SW 1271 (cell line): ENCODE results near the gene RCBTB2.

Source experiments
- DNase-seq, 2 experiments: peaks; one replicate each; lab custom pipeline; 2025; lab: John Stamatoyannopoulos, UW

The RCBTB2 gene

DNA sequence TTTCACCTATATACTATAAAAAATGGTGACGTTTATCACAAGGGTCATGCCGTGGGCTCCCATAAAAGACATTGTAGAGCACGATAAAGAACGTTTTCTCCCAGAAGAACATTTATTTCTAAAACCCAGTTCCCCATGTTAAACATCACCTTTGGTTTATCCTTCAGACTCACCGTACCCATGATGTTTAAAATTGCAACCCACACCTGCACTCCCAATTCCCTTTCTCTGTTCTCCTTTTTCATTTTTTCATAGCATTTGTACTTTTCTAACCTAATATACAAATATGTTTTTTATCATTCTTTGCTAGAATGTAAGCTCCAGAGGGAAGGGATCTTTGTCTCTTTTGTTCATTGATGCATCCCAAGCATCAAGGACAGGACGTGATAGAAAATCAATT is 2.0 kb downstream of the RCBTB2 start:
- no peak for DNase-seq

DNA sequence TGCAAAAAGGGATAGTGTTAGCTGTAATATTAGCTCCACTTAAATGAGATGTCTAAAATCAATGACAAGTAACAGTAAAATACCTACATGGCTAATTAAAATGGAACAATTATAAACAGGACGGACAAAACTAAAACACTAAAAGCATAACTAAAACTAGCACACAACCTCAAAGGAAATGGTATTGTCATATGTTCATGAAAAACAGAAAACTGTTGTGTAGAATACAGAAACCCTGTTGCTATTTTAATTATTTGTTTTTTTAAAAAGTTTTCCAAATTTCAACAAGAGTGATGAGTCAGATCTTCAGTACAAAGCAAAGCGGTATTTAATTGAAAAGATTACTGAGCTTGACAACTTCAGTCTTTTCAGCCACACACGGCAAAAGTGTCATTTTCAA is 4.2 kb downstream of the RCBTB2 start:
- DNase-seq = no peak

DNA sequence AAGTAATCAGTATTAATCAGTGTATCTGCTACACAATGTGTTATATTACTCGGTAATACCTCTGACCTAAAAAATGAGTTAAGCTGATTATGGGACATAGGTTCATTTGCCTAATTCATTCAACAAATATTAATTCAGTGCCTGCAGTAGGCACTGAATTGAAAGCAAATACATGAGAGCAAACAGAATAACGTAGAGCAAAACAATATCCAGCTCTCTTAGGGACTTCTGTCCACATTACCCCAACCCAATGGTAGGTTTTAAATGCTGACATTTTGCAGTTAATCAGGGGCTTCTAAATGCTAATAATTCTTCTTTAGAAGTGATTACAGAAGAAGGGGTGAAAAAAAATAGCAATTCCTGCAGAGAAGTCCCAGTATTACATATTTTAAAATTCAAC is 4.9 kb downstream of the RCBTB2 start:
- DNase-seq = no peak

DNA sequence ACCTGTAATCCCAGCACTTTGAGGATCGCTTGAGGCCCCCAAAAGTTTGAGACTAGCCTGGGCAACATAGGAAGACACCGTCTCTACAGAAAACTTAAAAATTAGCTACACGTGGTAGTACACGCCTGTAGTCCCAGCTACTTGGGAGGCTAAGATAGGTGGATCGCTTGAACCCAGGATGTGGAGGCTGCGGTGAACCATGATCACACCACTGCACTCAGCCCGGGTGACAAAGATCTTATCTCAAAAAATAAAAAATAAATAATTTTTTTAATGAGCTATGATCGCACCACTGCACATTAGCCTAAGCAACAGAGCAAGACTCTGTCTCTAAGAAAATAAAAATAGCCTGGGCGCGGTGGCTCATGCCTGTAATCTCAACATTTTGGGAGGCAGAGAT is 6.6 kb downstream of the RCBTB2 start:
- no peak for DNase-seq

DNA sequence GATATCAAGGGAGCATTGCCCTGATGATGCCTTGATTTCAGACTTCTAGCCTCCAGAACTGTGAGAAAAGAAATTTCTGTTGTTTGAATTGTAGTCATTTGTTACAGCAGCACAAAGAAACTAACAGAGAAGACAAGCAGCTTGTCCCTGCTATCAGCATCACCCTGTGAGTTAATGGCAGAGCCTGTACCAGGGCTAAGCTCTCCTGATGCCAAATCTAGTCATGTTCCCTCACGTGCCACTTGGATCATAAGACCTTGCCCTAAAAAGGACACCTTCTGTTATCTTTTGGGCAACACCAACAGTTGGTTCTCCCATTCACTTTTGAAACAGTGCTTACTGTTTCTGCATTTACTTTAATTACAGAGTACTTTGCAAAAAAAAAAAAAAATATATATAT is 14.8 kb downstream of the RCBTB2 start:
- no peak for DNase-seq

DNA sequence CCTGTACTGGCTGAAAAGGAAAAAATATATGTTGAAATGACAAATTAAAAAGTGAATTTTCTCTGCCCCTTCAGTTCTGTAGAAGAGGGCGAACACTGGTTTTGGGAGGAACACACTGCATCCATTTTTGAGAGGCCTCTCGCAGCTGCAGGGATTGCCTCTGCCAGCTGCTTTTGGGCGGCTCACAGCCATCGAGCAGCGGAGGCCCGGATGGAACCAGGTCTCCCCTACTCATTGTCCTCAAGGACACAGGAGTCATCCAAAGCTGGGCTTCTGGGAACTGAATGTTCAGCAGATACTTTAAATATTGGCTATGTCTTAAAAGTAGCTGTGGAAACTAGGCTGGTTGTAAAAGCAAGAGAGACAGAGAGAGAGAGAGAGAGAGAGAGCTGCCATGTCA is 17.1 kb downstream of the RCBTB2 start:
- no peak for DNase-seq

DNA sequence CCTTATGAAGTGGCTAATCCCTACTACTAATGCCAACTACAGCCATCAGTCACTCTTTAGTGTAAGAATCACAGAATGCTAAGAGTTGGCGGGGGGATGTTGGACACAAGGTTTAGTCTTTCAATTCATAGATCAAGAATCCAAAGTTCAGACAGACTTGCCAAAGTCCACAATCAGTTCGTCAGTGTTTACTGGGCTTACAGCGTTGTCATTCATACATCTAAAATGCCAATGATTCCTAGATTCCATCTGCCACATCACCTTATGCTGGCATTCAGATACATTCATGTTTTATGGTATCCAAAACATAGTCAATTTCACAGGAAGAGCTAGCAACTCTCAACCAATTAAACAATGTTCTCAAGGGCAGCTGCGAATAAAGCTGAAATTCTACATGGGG is 18.1 kb downstream of the RCBTB2 start:
- no peak for DNase-seq

DNA sequence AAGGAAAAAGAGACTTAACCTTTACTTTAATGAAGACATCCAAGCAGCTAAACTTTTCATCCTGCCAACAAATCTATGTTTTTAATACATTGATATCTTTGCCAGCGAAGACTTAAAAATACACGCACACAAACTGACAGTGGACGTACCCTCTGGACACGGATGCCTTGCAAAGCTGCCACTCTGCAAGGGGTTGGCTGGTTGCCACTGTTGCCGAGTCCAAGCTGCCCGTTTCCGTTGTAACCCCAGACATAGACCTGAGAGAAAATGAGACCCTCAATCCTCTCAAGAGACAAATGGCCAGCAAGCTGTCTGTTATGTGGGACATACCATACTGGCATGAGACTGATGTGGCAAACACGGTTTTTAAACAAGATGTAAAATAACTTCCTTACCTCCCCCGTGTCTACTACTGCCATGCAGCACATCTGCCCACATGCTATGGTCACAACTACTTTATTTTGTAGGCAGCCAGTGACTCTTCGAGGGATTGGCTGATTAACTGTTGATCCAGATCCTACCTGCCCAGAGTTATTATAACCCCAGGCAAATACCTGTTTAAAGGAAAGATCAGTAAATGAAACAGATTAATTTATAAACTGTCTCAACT is 21.2 kb downstream of the RCBTB2 start:
- DNase-seq = no peak

DNA sequence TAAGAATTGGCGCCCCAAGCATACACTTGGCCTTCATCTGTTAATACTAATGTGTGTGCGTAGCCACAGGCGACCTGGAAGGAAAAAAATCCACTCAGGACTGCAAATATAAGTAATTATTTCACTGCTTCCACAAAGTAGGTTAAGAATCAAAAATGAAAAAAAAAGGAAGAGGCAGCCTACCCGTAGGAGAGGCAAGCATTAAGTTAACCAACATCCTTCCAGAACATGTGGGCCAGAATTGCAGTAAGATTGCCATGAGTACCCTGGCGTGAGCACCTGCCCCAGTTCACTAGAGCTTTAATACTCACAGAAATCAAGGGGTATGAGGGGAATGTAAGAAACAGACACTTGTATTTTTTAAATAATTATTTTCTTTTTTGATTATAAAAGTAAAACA is 22.2 kb downstream of the RCBTB2 start:
- no peak for DNase-seq

DNA sequence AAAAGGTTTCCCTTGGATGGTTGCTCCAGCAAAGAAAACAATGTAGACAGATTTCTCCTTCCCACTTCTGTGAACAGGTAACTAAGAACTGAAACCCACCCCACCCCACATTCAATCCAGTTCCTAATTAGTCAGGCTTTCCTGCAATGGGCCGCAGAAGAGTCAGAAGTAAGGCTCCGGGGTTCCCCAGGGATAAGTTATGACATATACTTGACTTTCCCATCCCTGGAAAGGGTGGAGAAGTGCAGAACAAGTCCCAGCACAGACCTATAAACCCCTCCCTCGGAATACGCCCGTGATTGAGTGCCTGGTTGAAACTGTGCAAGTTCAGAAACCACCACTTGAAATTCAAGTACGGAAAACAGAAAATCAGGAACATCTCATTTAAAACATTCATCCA is 24.9 kb downstream of the RCBTB2 start:
- DNase-seq = no peak

DNA sequence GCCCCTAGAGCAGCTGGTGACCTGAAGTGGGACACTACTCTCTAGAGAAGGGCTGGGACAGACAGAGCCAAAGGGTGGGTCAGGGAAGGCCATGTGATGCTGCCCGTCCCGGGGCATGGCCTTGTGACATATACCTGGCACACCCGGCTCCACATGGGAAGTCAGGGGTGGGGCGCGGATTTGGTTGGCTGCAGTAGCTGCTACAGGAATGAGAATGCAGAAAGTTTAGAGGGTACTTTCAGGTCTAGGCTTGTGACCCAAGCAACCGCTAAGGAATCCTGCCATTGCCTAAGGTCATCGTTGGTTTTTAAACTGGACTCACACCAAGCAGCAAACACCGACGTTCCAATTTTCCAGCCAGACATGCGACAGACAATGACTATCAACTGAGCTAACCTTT is 25.9 kb downstream of the RCBTB2 start:
- no peak for DNase-seq

DNA sequence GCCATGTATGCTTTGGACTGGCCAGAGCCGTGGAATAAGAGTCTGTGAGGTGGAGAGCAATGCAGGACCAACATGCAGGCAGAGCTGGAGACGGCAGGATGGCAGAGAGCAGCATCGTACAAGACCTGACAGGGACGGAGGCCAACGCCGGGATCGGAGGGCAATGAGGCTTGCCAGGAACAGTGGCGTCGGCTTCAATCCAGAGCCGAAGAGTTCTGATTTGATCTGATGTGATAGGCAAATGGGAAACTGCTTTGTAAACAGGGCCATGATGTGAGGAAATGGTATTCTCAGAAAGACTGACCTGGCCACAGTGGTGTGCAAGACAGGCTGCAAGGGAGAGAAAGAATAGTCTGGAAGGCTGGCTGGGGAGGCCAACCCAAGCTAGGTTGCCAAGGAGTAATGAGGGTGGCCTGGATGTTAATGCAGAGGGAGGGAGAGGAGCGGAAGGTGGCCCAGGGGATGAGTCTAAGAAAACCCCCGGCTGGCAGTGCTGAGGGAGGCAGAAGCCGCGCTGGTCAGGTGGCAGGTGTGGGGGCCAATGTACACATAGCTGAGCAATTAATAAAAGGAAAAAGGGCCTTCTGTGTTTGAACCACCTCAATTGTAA is 26.7 kb downstream of the RCBTB2 start:
- no peak for DNase-seq

DNA sequence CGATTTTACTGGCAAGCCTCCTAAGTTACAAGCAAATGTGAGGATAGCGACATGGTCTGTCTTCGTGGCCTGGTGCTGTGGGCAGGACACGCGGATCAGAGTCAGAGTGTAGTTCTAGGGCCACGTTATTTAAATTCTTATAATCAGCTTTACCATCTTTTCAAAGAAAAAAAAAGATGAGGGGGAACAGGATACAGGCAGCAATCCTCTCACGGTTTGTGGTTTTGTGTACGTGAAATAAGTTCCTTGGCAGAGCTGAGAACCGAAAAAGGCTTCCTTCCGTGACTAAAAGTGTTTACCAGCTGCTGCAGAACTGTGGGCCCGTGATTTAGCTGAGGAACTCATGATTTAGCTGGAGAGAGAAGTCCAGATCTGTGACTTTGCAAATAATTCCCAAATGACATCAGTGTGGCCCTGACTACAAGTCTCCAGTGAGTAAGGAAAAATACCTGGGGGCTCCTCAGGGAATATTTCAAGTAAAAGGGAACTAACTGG is 27.2 kb downstream of the RCBTB2 start:
- no peak for DNase-seq

DNA sequence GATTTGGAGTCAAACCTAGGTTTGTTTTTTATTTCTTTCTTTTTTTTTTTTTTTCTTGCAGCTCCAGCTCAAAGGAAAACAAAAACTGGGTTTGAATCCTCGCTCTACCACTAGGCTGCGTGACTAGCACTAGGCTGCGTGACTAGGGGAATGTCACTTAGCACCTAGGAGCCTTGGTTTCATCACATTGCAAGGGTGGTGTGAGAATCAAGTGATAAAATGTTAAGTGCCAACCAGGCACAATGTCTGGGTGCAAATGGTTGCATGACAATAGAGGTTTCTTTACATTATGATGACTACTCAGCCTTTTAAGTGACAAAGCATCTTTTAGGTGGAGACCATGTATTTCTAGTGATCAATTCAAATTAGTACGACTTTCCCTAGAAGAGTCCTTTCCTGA is 27.9 kb downstream of the RCBTB2 start:
- DNase-seq = no peak

DNA sequence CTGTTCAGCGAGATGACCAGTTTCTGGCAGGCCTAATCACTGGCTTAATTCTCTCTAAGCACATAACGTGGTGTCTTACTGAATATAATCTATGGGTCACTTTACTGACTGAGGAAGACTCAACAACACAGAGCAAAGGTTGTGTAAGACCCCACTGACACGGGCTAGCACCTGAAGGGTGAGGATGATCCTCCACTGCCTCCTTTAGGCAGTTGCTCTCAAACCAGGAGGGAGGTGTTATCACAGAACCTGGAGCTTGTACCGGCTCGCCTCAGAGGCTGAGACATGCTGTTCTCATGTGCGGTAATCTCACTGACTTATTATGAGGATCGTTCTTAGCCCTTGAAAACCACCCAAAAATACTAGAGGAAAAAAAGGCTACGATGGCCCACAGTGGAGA is 28.3 kb downstream of the RCBTB2 start:
- no peak for DNase-seq

DNA sequence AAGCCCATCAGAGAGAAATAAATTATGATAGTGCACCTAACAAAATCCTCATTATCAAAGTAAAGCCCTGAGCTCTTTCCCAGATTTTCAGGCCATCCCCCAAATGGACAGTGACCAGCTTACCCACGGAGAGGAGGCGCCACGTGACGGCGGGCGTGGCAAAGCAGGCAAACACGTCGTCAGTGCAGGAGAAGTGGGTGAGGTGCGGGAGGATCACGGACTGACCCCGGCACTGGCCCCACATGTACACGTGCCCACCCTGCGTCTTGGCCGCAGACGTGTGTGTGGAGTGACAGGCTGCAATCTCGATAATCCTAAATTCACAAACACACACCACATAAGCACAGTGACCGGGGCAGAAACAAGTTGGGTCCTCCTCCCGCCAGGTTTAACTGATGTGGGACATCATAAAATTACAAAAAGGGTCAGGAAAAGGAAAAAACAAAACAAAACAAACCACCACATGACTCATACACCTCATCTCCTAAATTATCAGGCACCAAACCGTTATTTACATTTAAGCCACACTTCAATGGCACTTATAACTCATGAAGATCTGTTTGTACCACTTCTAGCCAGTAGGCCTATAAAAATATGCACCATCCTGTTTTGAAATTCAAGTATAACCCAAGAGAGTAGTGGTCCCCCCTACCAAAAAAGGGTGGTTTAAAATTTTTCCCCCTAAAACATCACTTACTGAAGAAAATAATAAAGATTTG is 30.1 kb downstream of the RCBTB2 start:
- no peak for DNase-seq

DNA sequence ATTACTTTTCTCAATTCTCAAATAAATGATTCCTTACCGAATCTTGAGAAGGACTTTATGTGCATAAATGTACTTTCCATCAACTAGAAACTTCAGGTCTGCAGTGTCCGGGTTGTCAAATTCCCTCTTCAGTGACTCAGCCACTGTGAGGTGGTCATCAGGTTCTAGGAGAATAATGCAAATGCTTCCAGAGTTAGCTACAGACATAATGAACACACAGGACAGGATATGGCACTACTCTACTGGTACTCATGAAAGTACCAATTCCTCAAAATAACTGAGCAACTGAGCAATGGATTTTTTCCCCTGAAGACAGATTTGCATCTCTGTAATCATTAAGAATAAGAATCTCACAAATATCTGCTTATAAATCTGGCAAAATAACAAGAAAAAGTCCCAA is 31.2 kb downstream of the RCBTB2 start:
- no peak for DNase-seq

DNA sequence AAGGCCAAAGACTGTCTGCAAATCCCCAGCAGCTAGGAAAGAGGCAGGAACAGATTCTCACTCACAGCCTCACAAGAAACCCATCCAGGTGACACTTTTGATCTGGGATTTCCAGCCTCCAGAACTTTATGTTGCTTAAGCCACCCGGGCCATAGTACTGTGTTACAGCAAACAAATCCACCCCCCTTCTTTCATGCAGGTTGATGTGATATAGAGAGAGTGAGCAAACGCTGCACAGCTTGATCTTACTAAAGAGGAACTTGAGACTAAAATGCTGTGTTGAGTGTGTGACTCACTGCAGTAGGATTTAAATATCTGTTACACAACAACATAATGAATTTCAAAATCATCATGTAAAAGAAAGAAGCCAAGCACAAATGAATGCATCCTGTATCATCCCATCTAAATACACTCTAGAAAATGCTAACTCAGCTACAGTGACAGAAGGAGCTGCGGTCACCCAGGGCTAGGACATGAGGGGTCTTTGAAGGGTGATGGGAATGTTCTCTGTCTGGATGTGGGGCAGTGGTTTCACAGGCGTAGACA is 32.2 kb downstream of the RCBTB2 start:
- no peak for DNase-seq

DNA sequence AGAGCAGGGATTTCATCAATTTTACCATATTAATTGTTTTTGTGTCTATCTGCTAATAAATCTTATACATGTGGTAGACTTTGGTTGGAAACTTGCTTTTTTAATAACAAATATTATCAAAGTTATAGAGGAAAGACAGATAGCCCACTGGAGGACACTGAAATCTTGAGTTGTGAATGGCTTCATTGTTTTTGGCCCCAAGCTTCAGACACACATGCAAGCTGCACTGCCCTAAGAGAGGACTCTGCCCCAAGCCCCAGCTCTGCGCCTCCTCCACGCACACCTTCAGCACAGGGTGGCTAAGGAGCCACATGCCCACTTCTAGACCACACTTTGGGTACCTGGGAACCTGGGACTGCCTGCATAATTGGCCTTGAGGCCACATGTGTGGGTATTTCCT is 35.2 kb downstream of the RCBTB2 start:
- no peak for DNase-seq

DNA sequence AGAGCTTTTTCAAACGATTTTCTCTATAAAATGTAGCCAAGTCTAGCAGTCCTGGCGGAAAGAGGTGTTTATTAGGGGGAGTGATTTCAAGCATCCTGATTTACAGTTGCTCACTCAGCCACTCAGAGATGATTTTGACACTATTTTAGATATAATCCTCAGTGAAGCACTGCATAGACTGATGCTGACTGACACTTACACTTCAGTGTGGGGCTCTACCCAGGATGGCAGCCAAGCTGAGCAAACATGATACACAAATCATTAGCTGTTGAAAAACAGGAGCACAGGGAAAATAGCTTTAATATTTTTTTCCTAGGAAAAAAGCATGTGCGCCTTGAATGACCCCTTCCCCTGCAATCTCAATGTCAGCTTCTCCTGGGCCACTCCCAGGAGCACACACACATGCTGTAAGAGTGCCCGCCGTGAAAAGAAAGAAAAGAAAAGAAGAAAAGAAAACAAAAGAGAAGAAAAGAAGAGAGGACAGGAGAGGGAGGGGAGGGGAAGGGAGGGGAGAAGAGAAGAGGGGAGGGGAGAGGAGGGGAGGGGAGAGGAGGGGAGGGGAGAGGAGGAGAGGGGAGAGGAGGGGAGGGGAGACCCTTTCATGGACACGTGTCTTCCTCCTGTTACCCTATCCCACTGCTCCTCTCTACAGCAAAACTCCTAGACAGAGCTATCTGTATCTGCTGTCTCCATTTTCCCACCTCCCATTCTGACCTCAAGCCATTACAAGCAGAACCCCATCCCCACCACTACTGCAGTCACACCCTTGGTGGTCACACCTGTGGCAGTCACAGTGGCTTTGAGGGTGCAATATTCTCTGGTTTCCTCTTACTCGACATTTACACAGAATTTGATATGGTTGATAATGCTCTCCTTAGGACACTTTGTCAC is 36.4 kb downstream of the RCBTB2 start:
- no peak for DNase-seq

DNA sequence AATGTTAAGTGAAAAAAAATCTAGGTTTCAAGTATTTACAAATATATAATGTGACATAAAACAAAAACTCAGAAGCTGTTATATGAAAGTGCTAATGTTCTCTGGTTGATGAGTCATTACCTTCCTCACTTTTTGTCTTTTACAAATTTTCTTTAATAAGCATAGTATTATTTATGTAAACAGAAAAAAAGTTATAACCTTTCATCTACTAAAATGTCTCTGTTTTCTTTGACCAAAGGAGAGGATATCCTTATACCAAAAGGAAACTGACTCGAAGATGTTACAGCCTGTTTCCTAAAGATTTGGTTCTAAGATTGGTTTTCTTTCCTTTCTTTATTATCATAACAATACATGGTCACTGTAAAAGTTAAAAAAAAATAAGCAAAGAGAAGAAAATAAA is 38.0 kb downstream of the RCBTB2 start:
- DNase-seq = no peak

DNA sequence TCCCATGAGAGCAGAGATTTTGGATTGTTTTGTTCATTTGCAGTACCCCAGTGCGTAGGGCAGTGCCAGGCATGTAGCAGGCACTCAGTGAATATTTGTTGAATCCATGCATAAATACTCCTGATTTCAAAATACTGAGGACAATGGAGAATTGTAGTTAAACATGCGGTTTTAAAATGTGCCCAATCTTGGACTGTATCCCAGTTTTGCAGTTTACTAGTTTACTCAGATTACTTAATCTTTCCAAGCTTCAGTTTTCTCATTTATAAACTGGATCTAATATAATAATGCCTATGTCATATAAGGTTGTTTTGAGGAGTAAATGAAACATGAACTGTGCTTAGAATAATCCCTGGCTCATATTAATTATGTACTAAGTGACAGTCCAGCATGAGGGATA is 39.0 kb downstream of the RCBTB2 start:
- no peak for DNase-seq
